Transverse colon (tissue), 3 donors: ENCODE results near the gene AMOTL1.

Source experiments
- EP300 ChIP-seq: sonication (generic); formaldehyde crosslinking; IDR thresholded peaks from one replicate; pipeline ENCODE4 v1.6.1; 2017; ENCODE audit warnings: antibody characterized with exemption, low read depth
- POLR2A ChIP-seq: fragments of 450-650 bp; IDR thresholded peaks from one replicate; pipeline ENCODE4 v1.6.1; 2016; ENCODE audit warnings: antibody characterized with exemption, mild to moderate bottlenecking, moderate library complexity
- TF ChIP-seq, protein P1 (sequence below), 5 experiments: fragments of 200-600 bp in 3 of 5; fragments of 450-650 bp in 2 of 5; sonication (generic) in 3 of 5; IDR thresholded peaks; 1 replicate in 2 of 5; 2 replicates in 3 of 5; pipeline ENCODE4 v1.5.1; 2016 to 2017; ENCODE audit warnings: antibody characterized with exemption in 5 of 5, inconsistent platforms in 3 of 5, mild to moderate bottlenecking in 2 of 5, moderate library complexity in 1 of 5

GRCh38 chr11:94866936-94867795 lies 99.0 kb downstream of the AMOTL1 start:
- TF ChIP-seq POLR2A (no peak), EP300 (no peak)
- TF ChIP-seq, protein P1, sequence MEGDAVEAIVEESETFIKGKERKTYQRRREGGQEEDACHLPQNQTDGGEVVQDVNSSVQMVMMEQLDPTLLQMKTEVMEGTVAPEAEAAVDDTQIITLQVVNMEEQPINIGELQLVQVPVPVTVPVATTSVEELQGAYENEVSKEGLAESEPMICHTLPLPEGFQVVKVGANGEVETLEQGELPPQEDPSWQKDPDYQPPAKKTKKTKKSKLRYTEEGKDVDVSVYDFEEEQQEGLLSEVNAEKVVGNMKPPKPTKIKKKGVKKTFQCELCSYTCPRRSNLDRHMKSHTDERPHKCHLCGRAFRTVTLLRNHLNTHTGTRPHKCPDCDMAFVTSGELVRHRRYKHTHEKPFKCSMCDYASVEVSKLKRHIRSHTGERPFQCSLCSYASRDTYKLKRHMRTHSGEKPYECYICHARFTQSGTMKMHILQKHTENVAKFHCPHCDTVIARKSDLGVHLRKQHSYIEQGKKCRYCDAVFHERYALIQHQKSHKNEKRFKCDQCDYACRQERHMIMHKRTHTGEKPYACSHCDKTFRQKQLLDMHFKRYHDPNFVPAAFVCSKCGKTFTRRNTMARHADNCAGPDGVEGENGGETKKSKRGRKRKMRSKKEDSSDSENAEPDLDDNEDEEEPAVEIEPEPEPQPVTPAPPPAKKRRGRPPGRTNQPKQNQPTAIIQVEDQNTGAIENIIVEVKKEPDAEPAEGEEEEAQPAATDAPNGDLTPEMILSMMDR (IDR thresholded peaks at IDR 0.05), result no peak
